Neural cell (in vitro differentiated cells): ENCODE data around the gene MAGT1. TPM values are rescaled to one million over a fixed set of nuclear protein-coding genes. Genes with fewer than 3 reads are reported as not detected.
"Not testable (repeated sequence)": the region's sequence is repeated elsewhere in the genome, so short reads cannot be mapped to it uniquely, and the experiment has no call there.

Source experiments
- H2AFZ ChIP-seq: fragments of 200-600, 300-800 bp; sonication (generic), shearing (Covaris generic); 2 replicates; pipeline ENCODE4 v1.6.0; 2014; ENCODE audit warnings: low read depth, mild to moderate bottlenecking, antibody characterized with exemption, low read length, moderate library complexity
- H3F3A ChIP-seq: fragments of 200-600 bp; shearing (Covaris generic); 2 replicates; pipeline ENCODE4 v1.6.1; 2016; ENCODE audit warnings: mild to moderate bottlenecking, moderate library complexity, mixed read lengths, antibody characterized with exemption, low read length; ENCODE audit not compliant: insufficient read depth, poor library complexity, severe bottlenecking
- H3K27ac ChIP-seq: fragments of 200-600, 300-800 bp; sonication (generic), shearing (Covaris generic); 2 replicates; pipeline ENCODE4 v1.5.1; 2014; ENCODE audit warnings: mild to moderate bottlenecking, low read length, moderate library complexity
- H3K27me3 ChIP-seq: fragments of 300-800, 200-600 bp; sonication (generic), shearing (Covaris generic); 2 replicates; pipeline ENCODE4 v1.6.0; 2014; ENCODE audit warnings: mild to moderate bottlenecking, low read depth, low read length, moderate library complexity; ENCODE audit not compliant: insufficient read depth
- H3K36me3 ChIP-seq: fragments of 300-800, 200-600 bp; sonication (generic), shearing (Covaris generic); 2 replicates; pipeline ENCODE4 v1.5.1; 2014; ENCODE audit warnings: mild to moderate bottlenecking, antibody characterized with exemption, low read length, moderate library complexity; ENCODE audit not compliant: insufficient read depth
- H3K4me2 ChIP-seq: fragments of 300-800, 200-600 bp; sonication (generic), shearing (Covaris generic); 2 replicates; pipeline ENCODE4 v1.6.0; 2014; ENCODE audit warnings: mild to moderate bottlenecking, low read length
- H3K4me3 ChIP-seq: fragments of 300-800, 200-600 bp; sonication (generic), shearing (Covaris generic); 2 replicates; pipeline ENCODE4 v1.5.1; 2014; ENCODE audit warnings: mild to moderate bottlenecking, low read length, moderate library complexity
- H3K79me2 ChIP-seq: fragments of 200-600 bp; shearing (Covaris generic); replicated peaks from 2 replicates; pipeline ENCODE4 v1.6.0; 2014; ENCODE audit warnings: mild to moderate bottlenecking, low read length, moderate library complexity; ENCODE audit not compliant: insufficient read depth
- H3K9ac ChIP-seq: fragments of 300-800, 200-600 bp; sonication (generic), shearing (Covaris generic); 2 replicates; pipeline ENCODE4 v1.6.1; 2016; ENCODE audit warnings: mild to moderate bottlenecking, low read length, mixed read lengths
- H3K9me2 ChIP-seq: fragments of 200-600 bp; shearing (Covaris generic); 2 replicates; pipeline ENCODE4 v1.6.1; 2016; ENCODE audit warnings: mild to moderate bottlenecking, low read length, mixed read lengths; ENCODE audit not compliant: insufficient read depth
- H3K9me3 ChIP-seq: fragments of 200-600, 300-800 bp; sonication (generic), shearing (Covaris generic); 2 replicates; pipeline ENCODE4 v1.6.1; 2016; ENCODE audit warnings: mild to moderate bottlenecking, mixed run types, low read length, moderate library complexity, mixed read lengths
- H4K20me1 ChIP-seq: fragments of 200-600 bp; shearing (Covaris generic); 2 replicates; pipeline ENCODE4 v1.6.1; 2016; ENCODE audit warnings: mild to moderate bottlenecking, mixed run types; ENCODE audit not compliant: insufficient read depth
- CTCF ChIP-seq: fragments of 450-650 bp; IDR thresholded peaks from 2 replicates; pipeline ENCODE4 v1.5.1; 2014; ENCODE audit warnings: antibody characterized with exemption, mild to moderate bottlenecking, moderate library complexity; ENCODE audit not compliant: poor library complexity, severe bottlenecking
- EP300 ChIP-seq: fragments of 450-650 bp; conservative IDR thresholded peaks from 2 replicates; pipeline ENCODE4 v1.6.1; 2014; ENCODE audit warnings: antibody characterized with exemption, mild to moderate bottlenecking, moderate library complexity; ENCODE audit not compliant: poor library complexity, severe bottlenecking
- EZH2 ChIP-seq: fragments of 200-600, 300-800 bp; shearing (Covaris generic), sonication (generic); IDR thresholded peaks from 2 replicates; pipeline ENCODE4 v1.6.1; 2014; ENCODE audit warnings: antibody characterized with exemption, low read length, borderline replicate concordance, mild to moderate bottlenecking; ENCODE audit not compliant: insufficient read depth, poor library complexity, severe bottlenecking
- MXI1 ChIP-seq: fragments of 450-650 bp; conservative IDR thresholded peaks from 2 replicates; pipeline ENCODE4 v1.6.1; 2014; ENCODE audit warnings: antibody characterized with exemption, mild to moderate bottlenecking; ENCODE audit not compliant: poor library complexity, severe bottlenecking
- POLR2AphosphoS5 ChIP-seq: IDR thresholded peaks from 2 replicates; pipeline ENCODE4 v1.6.1; 2012
- RAD21 ChIP-seq: fragments of 450-650 bp; conservative IDR thresholded peaks from 2 replicates; pipeline ENCODE4 v1.6.1; 2014; ENCODE audit warnings: antibody characterized with exemption, mild to moderate bottlenecking, moderate library complexity
- REST ChIP-seq: IDR thresholded peaks from 2 replicates; pipeline ENCODE4 v1.6.1; 2012; ENCODE audit warnings: borderline replicate concordance
- SMC3 ChIP-seq: fragments of 450-650 bp; conservative IDR thresholded peaks from 2 replicates; pipeline ENCODE4 v1.6.1; 2014; ENCODE audit warnings: antibody characterized with exemption, mild to moderate bottlenecking, moderate library complexity; ENCODE audit not compliant: poor library complexity
- TAF1 ChIP-seq: IDR thresholded peaks from 2 replicates; pipeline ENCODE4 v1.6.1; 2012; ENCODE audit warnings: low read depth
- polyA minus RNA-seq: library from RNA; depleted of rRNA, polyadenylated mRNA; stranded (reverse); fragments of >200 nt; gene quantifications from 2 replicates; pipeline ENCODE4 v1.2.3, GENCODE V29; 2014
- polyA plus RNA-seq: library from polyadenylated mRNA; depleted of rRNA; stranded (reverse); fragments of >200 nt; gene quantifications from 2 replicates; pipeline ENCODE4 v1.2.3, GENCODE V29; 2014

MAGT1 gene
- polyA plus RNA-seq (2.5 and 3.6 TPM in 2 replicates), polyA minus RNA-seq (6.0 and 6.3 TPM in 2 replicates)

- H3K79me2 ChIP-seq, result peaks cover 12% of the 10 kb centered on the region
- H4K20me1 ChIP-seq, result no peaks in the 10 kb centered on the region
- H3K9ac ChIP-seq, result peak within 1 kb of the TSS; percentile 58
- H3F3A ChIP-seq, result no peaks in the 10 kb centered on the region
- H2AFZ ChIP-seq, result peak within 1 kb of the TSS; percentile 52
- TF ChIP-seq RAD21, result no peak
- TF ChIP-seq EP300, result no peak
- TF ChIP-seq EZH2, result no peak
- TF ChIP-seq CTCF, result no peak
- TF ChIP-seq MXI1, result peak; percentile 71
- peak; percentile 38 for TF ChIP-seq POLR2AphosphoS5
- TF ChIP-seq SMC3, result no peak
- TF ChIP-seq REST, result no peak
- peak; percentile 14 for TF ChIP-seq TAF1
- H3K27me3 ChIP-seq, result no peaks in the 10 kb centered on the region
- H3K9me2 ChIP-seq, result no peaks in the 10 kb centered on the region
- no peaks in the 10 kb centered on the region for H3K9me3 ChIP-seq
- H3K36me3 ChIP-seq, result no peaks in the 10 kb centered on the region
- peak within 1 kb of the TSS; percentile 83 for H3K27ac ChIP-seq
- H3K4me3 ChIP-seq, result peak within 1 kb of the TSS; percentile 79
- H3K4me2 ChIP-seq, result peak within 1 kb of the TSS; percentile 62
These were observed at the start of gene MAGT1 for GRCh38 chrX:77894921-77895886. MAGT1 (minus strand) TSS chrX:77895435; CDS start chrX:77895410, 25 bp downstream.

- not testable (repeated sequence) for H3F3A ChIP-seq, H3K9me2 ChIP-seq, H3K4me2 ChIP-seq, H3K9me3 ChIP-seq, H3K9ac ChIP-seq, H3K79me2 ChIP-seq, H3K27me3 ChIP-seq, H4K20me1 ChIP-seq, H3K4me3 ChIP-seq, H3K36me3 ChIP-seq, H3K27ac ChIP-seq, H2AFZ ChIP-seq
These were observed 49.8 kb upstream of the MAGT1 start for GRCh38 chrX:77945031-77945430.
